ENCODE results near the gene ESR1. TPM values are rescaled to one million over a fixed set of nuclear protein-coding genes. Genes with fewer than 3 reads are reported as not detected.

Gene ESR1
- total RNA-seq, 1 experiment from 2014 or later, result not detected

DNA sequence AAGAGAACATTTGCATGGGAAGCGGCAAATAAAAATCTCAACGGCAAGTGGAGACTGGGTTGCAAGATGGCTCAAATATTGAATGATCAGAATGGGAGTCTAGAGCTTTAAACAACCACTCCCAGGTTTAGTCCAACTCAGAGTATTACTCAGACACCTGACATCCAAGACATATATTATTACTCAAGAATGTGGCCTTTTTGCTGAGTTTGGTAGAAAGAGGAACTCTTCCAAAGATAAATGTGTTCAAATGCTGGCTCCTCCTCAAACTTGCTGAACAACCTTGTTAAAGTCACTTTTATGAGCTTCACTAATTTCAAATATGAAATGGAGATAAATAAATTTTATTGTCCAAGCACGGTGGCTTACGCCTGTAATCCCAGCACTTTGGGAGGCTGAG lies 77.8 kb downstream of the ESR1 start:
- Histone ChIP-seq H4K8ac (replicated peaks; ENCODE audit: insufficient read length, low read depth, low read length) (no peak overlapping the region), H3K14ac (ENCODE audit: insufficient read depth, low read length) (no peak overlapping the region), H2BK20ac (ENCODE audit: low read depth, low read length, poor library complexity, severe bottlenecking) (no peak overlapping the region), H3K23me2 (ENCODE audit: insufficient read length, low read depth, low read length, poor library complexity, severe bottlenecking) (no peaks in the 10 kb centered on the region), H3K23ac (ENCODE audit: insufficient read length, low read depth, low read length) (no peak overlapping the region), H2BK15ac (ENCODE audit: low read depth, low read length) (no peak overlapping the region), H3K27me3 (ENCODE audit: insufficient read depth, low read length) (no peaks in the 10 kb centered on the region), H4K5ac (ENCODE audit: insufficient read length, low read depth, low read length) (no peak overlapping the region), H2BK12ac (ENCODE audit: insufficient read length, low read depth, low read length) (no peak overlapping the region), H3K9me3 (ENCODE audit: control insufficient read depth, low read depth, low read length) (no peaks in the 10 kb centered on the region), H2BK5ac (ENCODE audit: insufficient read length, low read length) (no peak overlapping the region), H3K79me2 (ENCODE audit: insufficient read depth, low read length) (no peaks in the 10 kb centered on the region), H4K91ac (ENCODE audit: insufficient read length, low read depth, low read length) (no peak overlapping the region), H2AFZ (ENCODE audit: low read length) (no peak overlapping the region), H3K18ac (ENCODE audit: insufficient read length, low read depth, low read length) (no peak overlapping the region), H3T11ph (ENCODE audit: low read length) (no peak overlapping the region), H4K20me1 (ENCODE audit: control insufficient read depth, insufficient read depth, insufficient read length) (no peaks in the 10 kb centered on the region), H3K4me1 (ENCODE audit: insufficient read depth, low read length) (no peaks in the 10 kb centered on the region), H3K79me1 (ENCODE audit: insufficient read depth, low read depth, low read length, poor library complexity, severe bottlenecking) (no peaks in the 10 kb centered on the region), H3K9ac (ENCODE audit: extremely low read depth, insufficient read length, low read length) (no peak overlapping the region), H3K4ac (ENCODE audit: low read depth, low read length) (no peak overlapping the region), H2BK120ac (ENCODE audit: low read depth, low read length, poor library complexity, severe bottlenecking) (no peak overlapping the region), H3K27ac (ENCODE audit: insufficient read length, low read depth, low read length) (no peak overlapping the region), H2AK5ac (ENCODE audit: insufficient read length, low read length) (no peak overlapping the region), H3K56ac (ENCODE audit: insufficient read length, low read depth, low read length) (no peak overlapping the region), H3K4me2 (ENCODE audit: insufficient read depth, insufficient read length, low read length) (no peak overlapping the region)
- Mint-ChIP-seq H3K9me3 (no peaks in the 10 kb centered on the region; a peak in 1 of 5 replicates), H3K36me3 (ENCODE audit: insufficient read depth in 1 of 3, low read depth in 3 of 3) (no peaks in the 10 kb centered on the region), H3K4me3 (no peak overlapping the region), H3K27ac (no peak overlapping the region; a peak in 1 of 7 replicates), H3K4me1 (no peaks in the 10 kb centered on the region), H3K27me3 (ENCODE audit: low read depth) (no peaks in the 10 kb centered on the region)
- no peak for DNase-seq
- TF ChIP-seq, protein P1, sequence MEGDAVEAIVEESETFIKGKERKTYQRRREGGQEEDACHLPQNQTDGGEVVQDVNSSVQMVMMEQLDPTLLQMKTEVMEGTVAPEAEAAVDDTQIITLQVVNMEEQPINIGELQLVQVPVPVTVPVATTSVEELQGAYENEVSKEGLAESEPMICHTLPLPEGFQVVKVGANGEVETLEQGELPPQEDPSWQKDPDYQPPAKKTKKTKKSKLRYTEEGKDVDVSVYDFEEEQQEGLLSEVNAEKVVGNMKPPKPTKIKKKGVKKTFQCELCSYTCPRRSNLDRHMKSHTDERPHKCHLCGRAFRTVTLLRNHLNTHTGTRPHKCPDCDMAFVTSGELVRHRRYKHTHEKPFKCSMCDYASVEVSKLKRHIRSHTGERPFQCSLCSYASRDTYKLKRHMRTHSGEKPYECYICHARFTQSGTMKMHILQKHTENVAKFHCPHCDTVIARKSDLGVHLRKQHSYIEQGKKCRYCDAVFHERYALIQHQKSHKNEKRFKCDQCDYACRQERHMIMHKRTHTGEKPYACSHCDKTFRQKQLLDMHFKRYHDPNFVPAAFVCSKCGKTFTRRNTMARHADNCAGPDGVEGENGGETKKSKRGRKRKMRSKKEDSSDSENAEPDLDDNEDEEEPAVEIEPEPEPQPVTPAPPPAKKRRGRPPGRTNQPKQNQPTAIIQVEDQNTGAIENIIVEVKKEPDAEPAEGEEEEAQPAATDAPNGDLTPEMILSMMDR (conservative IDR thresholded peaks at IDR 0.05), result no peak
- no CpG with 5 or more reads among the region's 4 CpGs for WGBS (ENCODE audit: extremely low coverage, insufficient read length, low lambda C conversion rate)
